GM23338 (cell line): ENCODE data around the gene ISY1. TPM values are rescaled to one million over a fixed set of nuclear protein-coding genes. Genes with fewer than 3 reads are reported as not detected.
A peak's percentile ranks its signal among the peaks of the same experiment; 100 is the strongest.

Experiments used
- ATAC-seq: fragments of 200-7000 bp; cut with Tn5 transposase; 3 replicates; pipeline ENCODE4 v1.9.1; 2020
- DNase-seq: peaks from one replicate; pipeline ENCODE4 v3.0.0-alpha.2; 2015; ENCODE audit warnings: low spot score
- H2AFZ ChIP-seq: fragments of 200-600 bp; sonication (generic); 2 replicates; pipeline ENCODE4 v1.8.0; 2016; ENCODE audit warnings: antibody characterized with exemption, mild to moderate bottlenecking, moderate library complexity
- H3F3A ChIP-seq: fragments of 200-600 bp; sonication (generic); replicated peaks from 2 replicates; pipeline ENCODE4 v1.8.0; 2017; ENCODE audit warnings: antibody characterized with exemption, mixed run types, low read depth
- H3K27ac ChIP-seq: fragments of 200-600 bp; sonication (generic); 2 replicates; pipeline ENCODE4 v1.6.1; 2016; ENCODE audit warnings: low read depth
- H3K27me3 ChIP-seq: fragments of 200-600 bp; sonication (generic); 2 replicates; pipeline ENCODE4 v1.8.0; 2016; ENCODE audit warnings: mild to moderate bottlenecking, mixed run types, moderate library complexity; ENCODE audit not compliant: insufficient read depth
- H3K36me3 ChIP-seq: fragments of 200-600 bp; sonication (generic); 2 replicates; pipeline ENCODE4 v1.8.0; 2016; ENCODE audit warnings: mild to moderate bottlenecking; ENCODE audit not compliant: insufficient read depth
- H3K4me1 ChIP-seq: fragments of 200-600 bp; sonication (generic); 2 replicates; pipeline ENCODE4 v1.8.0; 2016; ENCODE audit warnings: mild to moderate bottlenecking, moderate library complexity; ENCODE audit not compliant: insufficient read depth
- H3K4me2 ChIP-seq: fragments of 200-600 bp; sonication (generic); 2 replicates; pipeline ENCODE4 v1.7.1; 2017; ENCODE audit warnings: mixed run types
- H3K4me3 ChIP-seq: fragments of 200-600 bp; sonication (generic); 2 replicates; pipeline ENCODE4 v1.6.1; 2016; ENCODE audit warnings: mixed run types
- H3K79me2 ChIP-seq: fragments of 200-600 bp; sonication (generic); replicated peaks from 2 replicates; pipeline ENCODE4 v1.8.0; 2017; ENCODE audit warnings: mild to moderate bottlenecking; ENCODE audit not compliant: insufficient read depth
- H3K9me2 ChIP-seq: fragments of 200-600 bp; sonication (generic); 2 replicates; pipeline ENCODE4 v1.8.0; 2017; ENCODE audit not compliant: insufficient read depth
- H4K20me1 ChIP-seq: fragments of 200-600 bp; sonication (generic); replicated peaks from 2 replicates; pipeline ENCODE4 v1.8.0; 2017; ENCODE audit warnings: mild to moderate bottlenecking; ENCODE audit not compliant: insufficient read depth
- H3K27ac Mint-ChIP-seq: 2 replicates; pipeline ENCODE4 v1.8.0; 2020; ENCODE audit warnings: inconsistent platforms, mild to moderate bottlenecking, moderate library complexity, mixed read lengths
- H3K27me3 Mint-ChIP-seq: 3 replicates; pipeline ENCODE4 v1.8.0; 2022; ENCODE audit warnings: low read depth, mild to moderate bottlenecking, moderate library complexity, mixed read lengths, inconsistent platforms; ENCODE audit not compliant: insufficient read depth, poor library complexity
- H3K36me3 Mint-ChIP-seq: 3 replicates; pipeline ENCODE4 v1.8.0; 2021; ENCODE audit warnings: low read depth, mild to moderate bottlenecking, inconsistent platforms, moderate library complexity, mixed read lengths
- H3K4me1 Mint-ChIP-seq: 3 replicates; pipeline ENCODE4 v1.8.0; 2020; ENCODE audit warnings: mild to moderate bottlenecking, inconsistent platforms, mixed read lengths
- H3K4me3 Mint-ChIP-seq: 3 replicates; pipeline ENCODE4 v1.8.0; 2021; ENCODE audit warnings: moderate library complexity, mild to moderate bottlenecking, inconsistent platforms, mixed read lengths
- H3K9me3 Mint-ChIP-seq: 3 replicates; pipeline ENCODE4 v1.8.0; 2020; ENCODE audit warnings: moderate library complexity, mild to moderate bottlenecking, inconsistent platforms, mixed read lengths
- EZH2phosphoT487 ChIP-seq: fragments of 200-600 bp; sonication (generic); IDR thresholded peaks from one replicate; pipeline ENCODE4 v1.8.1; 2018; ENCODE audit warnings: antibody characterized with exemption; ENCODE audit not compliant: unreplicated experiment
- ZNF462 ChIP-seq: fragments of 250-450 bp; sonication (Bioruptor Pico); IDR thresholded peaks from 2 replicates; pipeline ENCODE4 v1.5.0; 2020; ENCODE audit warnings: mild to moderate bottlenecking, moderate library complexity
- polyA plus RNA-seq: library from polyadenylated mRNA; unstranded; fragments of >200 nt; fragmentation: Nextera tagmentation; extraction: Ambion mirVana; gene quantifications from 2 replicates; pipeline ENCODE4 v1.2.1, GENCODE V29; 2016
- total RNA-seq: library from RNA; depleted of rRNA; stranded (reverse); fragments of >200 nt; shearing (Covaris generic); gene quantifications from 2 replicates; pipeline ENCODE4 v1.2.3, GENCODE V29; 2014
- TF ChIP-seq, protein P1 (sequence below): IDR thresholded peaks from one replicate; pipeline ENCODE4 v1.6.1; 2018; ENCODE audit warnings: antibody characterized with exemption; ENCODE audit not compliant: unreplicated experiment
- TF ChIP-seq, protein P2 (sequence below), 2 experiments: fragments of 200-600 bp in 1 of 2; sonication (generic) in 1 of 2; conservative IDR thresholded peaks; 2 replicates each; pipeline versions ENCODE4 v1.5.1 to v1.6.1; 2016 to 2017; ENCODE audit warnings: antibody characterized with exemption in 2 of 2, low read depth in 2 of 2, mild to moderate bottlenecking in 2 of 2, moderate library complexity in 1 of 2

Gene ISY1
- total and polyA plus RNA-seq, 2 experiments from 2014 or later = 11.3 to 23.6 TPM

- TF ChIP-seq ZNF462 (CRISPR knock-in tag) = no peak
- TF ChIP-seq, protein P1, sequence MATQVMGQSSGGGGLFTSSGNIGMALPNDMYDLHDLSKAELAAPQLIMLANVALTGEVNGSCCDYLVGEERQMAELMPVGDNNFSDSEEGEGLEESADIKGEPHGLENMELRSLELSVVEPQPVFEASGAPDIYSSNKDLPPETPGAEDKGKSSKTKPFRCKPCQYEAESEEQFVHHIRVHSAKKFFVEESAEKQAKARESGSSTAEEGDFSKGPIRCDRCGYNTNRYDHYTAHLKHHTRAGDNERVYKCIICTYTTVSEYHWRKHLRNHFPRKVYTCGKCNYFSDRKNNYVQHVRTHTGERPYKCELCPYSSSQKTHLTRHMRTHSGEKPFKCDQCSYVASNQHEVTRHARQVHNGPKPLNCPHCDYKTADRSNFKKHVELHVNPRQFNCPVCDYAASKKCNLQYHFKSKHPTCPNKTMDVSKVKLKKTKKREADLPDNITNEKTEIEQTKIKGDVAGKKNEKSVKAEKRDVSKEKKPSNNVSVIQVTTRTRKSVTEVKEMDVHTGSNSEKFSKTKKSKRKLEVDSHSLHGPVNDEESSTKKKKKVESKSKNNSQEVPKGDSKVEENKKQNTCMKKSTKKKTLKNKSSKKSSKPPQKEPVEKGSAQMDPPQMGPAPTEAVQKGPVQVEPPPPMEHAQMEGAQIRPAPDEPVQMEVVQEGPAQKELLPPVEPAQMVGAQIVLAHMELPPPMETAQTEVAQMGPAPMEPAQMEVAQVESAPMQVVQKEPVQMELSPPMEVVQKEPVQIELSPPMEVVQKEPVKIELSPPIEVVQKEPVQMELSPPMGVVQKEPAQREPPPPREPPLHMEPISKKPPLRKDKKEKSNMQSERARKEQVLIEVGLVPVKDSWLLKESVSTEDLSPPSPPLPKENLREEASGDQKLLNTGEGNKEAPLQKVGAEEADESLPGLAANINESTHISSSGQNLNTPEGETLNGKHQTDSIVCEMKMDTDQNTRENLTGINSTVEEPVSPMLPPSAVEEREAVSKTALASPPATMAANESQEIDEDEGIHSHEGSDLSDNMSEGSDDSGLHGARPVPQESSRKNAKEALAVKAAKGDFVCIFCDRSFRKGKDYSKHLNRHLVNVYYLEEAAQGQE = no peak
- no peak for TF ChIP-seq EZH2phosphoT487
Observed at GRCh38 chr3:129182390-129183185, 21.7 kb upstream of the ISY1 start (continued).

GRCh38 chr3:129181819-129182218 lies 21.0 kb upstream of the ISY1 start:
- Histone ChIP-seq H3K27ac (peak overlapping the region; percentile 96), H4K20me1 (peaks cover 39% of the 10 kb centered on the region)
- DNase-seq = peak; percentile 33
- TF ChIP-seq, protein P2, sequence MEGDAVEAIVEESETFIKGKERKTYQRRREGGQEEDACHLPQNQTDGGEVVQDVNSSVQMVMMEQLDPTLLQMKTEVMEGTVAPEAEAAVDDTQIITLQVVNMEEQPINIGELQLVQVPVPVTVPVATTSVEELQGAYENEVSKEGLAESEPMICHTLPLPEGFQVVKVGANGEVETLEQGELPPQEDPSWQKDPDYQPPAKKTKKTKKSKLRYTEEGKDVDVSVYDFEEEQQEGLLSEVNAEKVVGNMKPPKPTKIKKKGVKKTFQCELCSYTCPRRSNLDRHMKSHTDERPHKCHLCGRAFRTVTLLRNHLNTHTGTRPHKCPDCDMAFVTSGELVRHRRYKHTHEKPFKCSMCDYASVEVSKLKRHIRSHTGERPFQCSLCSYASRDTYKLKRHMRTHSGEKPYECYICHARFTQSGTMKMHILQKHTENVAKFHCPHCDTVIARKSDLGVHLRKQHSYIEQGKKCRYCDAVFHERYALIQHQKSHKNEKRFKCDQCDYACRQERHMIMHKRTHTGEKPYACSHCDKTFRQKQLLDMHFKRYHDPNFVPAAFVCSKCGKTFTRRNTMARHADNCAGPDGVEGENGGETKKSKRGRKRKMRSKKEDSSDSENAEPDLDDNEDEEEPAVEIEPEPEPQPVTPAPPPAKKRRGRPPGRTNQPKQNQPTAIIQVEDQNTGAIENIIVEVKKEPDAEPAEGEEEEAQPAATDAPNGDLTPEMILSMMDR (conservative IDR thresholded peaks at IDR 0.05; ENCODE audit: low read depth in 2 of 2) = no peak

More at GRCh38 chr3:129181819-129182218, 21.0 kb upstream of the ISY1 start:
- Histone ChIP-seq H3K4me3 (peak overlapping the region; percentile 64), H3K36me3 (peaks cover 6% of the 10 kb centered on the region), H2AFZ (no peak overlapping the region), H3K4me2 (peak overlapping the region; percentile 82), H3F3A (no peaks in the 10 kb centered on the region; the same call in 1 of the 2 replicates), H3K79me2 (peaks cover 80% of the 10 kb centered on the region), H3K27me3 (no peaks in the 10 kb centered on the region), H3K4me1 (peaks cover 20% of the 10 kb centered on the region), H3K9me2 (no peaks in the 10 kb centered on the region)
- H3K4me1 Mint-ChIP-seq = peaks cover 22% of the 10 kb centered on the region
- peaks cover 60% of the 10 kb centered on the region for H3K36me3 Mint-ChIP-seq
- peaks cover 13% of the 10 kb centered on the region for H3K27me3 Mint-ChIP-seq
- ATAC-seq = no peak
- H3K4me3 Mint-ChIP-seq = peak overlapping the region; percentile 95
- H3K9me3 Mint-ChIP-seq = peaks cover 3% of the 10 kb centered on the region; the same call in 1 of the 3 replicates
- H3K27ac Mint-ChIP-seq = peak overlapping the region; percentile 100
